ENCODE results near the gene ROR1.

- no peak for TF ChIP-seq CTCF (IDR thresholded peaks at IDR 0.05)
- no peak for TF ChIP-seq POLR2A (IDR thresholded peaks at IDR 0.05)
- no peak for TF ChIP-seq EP300 (IDR thresholded peaks at IDR 0.05)
- TF ChIP-seq POLR2AphosphoS5 (IDR thresholded peaks at IDR 0.05): no peak
Observed at GRCh38 chr1:64126581-64126980, 352.8 kb downstream of the ROR1 start.

Measured in suprapubic skin (tissue), 4 donors.